ENCODE data around the gene ZNF629. TPM values are rescaled to one million over a fixed set of nuclear protein-coding genes. Genes with fewer than 3 reads are reported as not detected.

The ZNF629 gene
- 11.7 and 15.0 TPM in 2 replicates for total RNA-seq

GRCh38 chr16:30786936-30787612 is at the start of gene ZNF629:
Gene ZNF629, minus strand, starts transcription at chr16:30787205. Its CDS starts 2,723 bp downstream, at chr16:30784482.

GRCh38 chr16:30761928-30762902 is 24.8 kb downstream of the ZNF629 start, which contains the start of the genes CFAP119 and RNF40:
Gene CFAP119, minus strand, starts transcription at chr16:30762062. Its CDS starts 314 bp downstream, at chr16:30761748.
Gene RNF40, plus strand, starts transcription at chr16:30762322. Its CDS starts 224 bp downstream, at chr16:30762546.

GRCh38 chr16:30747799-30748633 is 39.0 kb downstream of the ZNF629 start, which contains the start of gene PHKG2:
Gene PHKG2, plus strand, starts transcription at chr16:30748425. Its CDS starts 396 bp downstream, at chr16:30748821.

Other genes with a start within 250 kb of the ZNF629 start
- 7.9 and 8.9 TPM in 2 replicates for gene ZNF764, start 228.8 kb downstream of the ZNF629 start, total RNA-seq
- gene ZNF688, start 215.5 kb downstream of the ZNF629 start, total RNA-seq: 10.4 and 11.6 TPM in 2 replicates
- gene ZNF785, start 201.5 kb downstream of the ZNF629 start, total RNA-seq: 6.8 and 18.9 TPM in 2 replicates
- gene ZNF689, start 176.8 kb downstream of the ZNF629 start, total RNA-seq: 7.1 and 9.8 TPM in 2 replicates
- 16.0 and 24.8 TPM in 2 replicates for gene PRR14, start 136.2 kb downstream of the ZNF629 start, total RNA-seq
- gene FBRS, start 128.8 kb downstream of the ZNF629 start, total RNA-seq: 25.1 and 30.0 TPM in 2 replicates
- gene SRCAP, start 88.0 kb downstream of the ZNF629 start, total RNA-seq: 21.4 and 34.3 TPM in 2 replicates
- 13.2 and 17.8 TPM in 2 replicates for gene PHKG2, start 38.8 kb downstream of the ZNF629 start, total RNA-seq
- 0.62 and 0.93 TPM in 2 replicates for gene CFAP119, start 25.1 kb downstream of the ZNF629 start, total RNA-seq
- 68.0 and 87.4 TPM in 2 replicates for gene RNF40, start 24.9 kb downstream of the ZNF629 start, total RNA-seq
- gene BCL7C, start 106.9 kb upstream of the ZNF629 start, total RNA-seq: 29.7 and 36.9 TPM in 2 replicates
- gene CTF1, start 109.4 kb upstream of the ZNF629 start, total RNA-seq: 2.0 and 3.6 TPM in 2 replicates
- gene FBXL19, start 136.4 kb upstream of the ZNF629 start, total RNA-seq: 13.2 and 13.7 TPM in 2 replicates
- 45.4 and 48.9 TPM in 2 replicates for gene ORAI3, start 161.9 kb upstream of the ZNF629 start, total RNA-seq
- gene SETD1A, start 170.5 kb upstream of the ZNF629 start, total RNA-seq: 5.2 and 6.2 TPM in 2 replicates
- gene HSD3B7, start 198.0 kb upstream of the ZNF629 start, total RNA-seq: 11.1 and 11.7 TPM in 2 replicates
- 0.25 and 0.29 TPM in 2 replicates for gene STX1B, start 223.4 kb upstream of the ZNF629 start, total RNA-seq
- gene STX4, start 246.4 kb upstream of the ZNF629 start, total RNA-seq: 19.0 and 25.1 TPM in 2 replicates